HCT116 (cell line): ENCODE results near the gene ADARB2. TPM values are rescaled to one million over a fixed set of nuclear protein-coding genes. Genes with fewer than 3 reads are reported as not detected.

ENCODE experiments used
- ATAC-seq: fragments of 200-7000 bp; cut with Tn5 transposase; 2 replicates; pipeline ENCODE4 v1.9.1; 2020; ENCODE audit warnings: mild to moderate bottlenecking, moderate library complexity
- BruUV-seq: library from RNA; stranded (reverse); fragments of 400-500 nt; replicated peaks from 2 replicates; lab custom pipeline; 2021; lab: Mats Ljungman, UMichigan
- CTCF ChIA-PET: fragments of 300-600 bp; sonication (Branson Sonifier 250); formaldehyde crosslinking; loops from one replicate; lab custom pipeline; 2021; ENCODE audit warnings: antibody characterized with exemption; lab: Charles Lee
- POLR2A ChIA-PET: fragments of 300-600, 350-600 bp; sonication (Branson Sonifier 250); formaldehyde crosslinking; loops from one replicate; lab custom pipeline; 2021; ENCODE audit warnings: antibody characterized with exemption; lab: Charles Lee
- RAD21 ChIA-PET, 2 experiments: fragments of 300-600 bp; sonication (Branson Sonifier 250); formaldehyde crosslinking; loops; one replicate each; lab custom pipeline; 2023; ENCODE audit warnings: low total read pairs in 2 of 2; ENCODE audit not compliant: uncharacterized antibody in 2 of 2, unreplicated experiment in 2 of 2, low non-redundant PET in 1 of 2; lab: Charles Lee
- DNase-seq: peaks from one replicate; pipeline ENCODE4 v3.0.0-alpha.2; 2010; ENCODE audit warnings: low read depth, low spot score
- H2AFZ ChIP-seq: fragments of 200-600 bp; shearing (Covaris generic), sonication (generic); 2 replicates; pipeline ENCODE4 v1.6.1; 2017; ENCODE audit warnings: low read depth, mixed run types, mixed read lengths, antibody characterized with exemption, low read length; ENCODE audit not compliant: poor library complexity, severe bottlenecking
- H3K27ac ChIP-seq: 2 replicates; pipeline ENCODE4 v1.5.1; 2012; ENCODE audit warnings: low read depth, low read length
- H3K27me3 ChIP-seq: fragments of 200-600 bp; sonication (generic); 2 replicates; pipeline ENCODE4 v1.6.1; 2016; ENCODE audit warnings: mixed run types, low read length, mixed read lengths; ENCODE audit not compliant: insufficient read depth
- H3K36me3 ChIP-seq, 2 experiments: fragments of 200-500 bp in 1 of 2; fragments of 200-600 bp in 1 of 2; sonication (Bioruptor generic) in 1 of 2; sonication (generic) in 1 of 2; 2 replicates each; pipeline versions ENCODE4 v1.5.1 to v1.6.1; 2014 to 2016; ENCODE audit warnings: low read length in 2 of 2, inconsistent platforms in 1 of 2, mixed read lengths in 1 of 2, mixed run types in 1 of 2; ENCODE audit not compliant: insufficient read depth in 2 of 2, control insufficient read depth in 1 of 2
- H3K4me1 ChIP-seq, 2 experiments: fragments of 200-600 bp in 1 of 2; sonication (generic) in 1 of 2; 2 replicates each; pipeline versions ENCODE4 v1.5.1 to v1.6.1; 2012 to 2017; ENCODE audit warnings: low read length in 2 of 2, inconsistent platforms in 1 of 2, mild to moderate bottlenecking in 1 of 2, mixed read lengths in 1 of 2, mixed run types in 1 of 2, moderate library complexity in 1 of 2; ENCODE audit not compliant: insufficient read depth in 2 of 2, control insufficient read depth in 1 of 2
- H3K4me2 ChIP-seq: fragments of 200-600 bp; sonication (generic); 2 replicates; pipeline ENCODE4 v1.6.1; 2017; ENCODE audit warnings: mixed run types, low read length, mixed read lengths
- H3K4me3 ChIP-seq, 2 experiments: fragments of 200-600 bp in 1 of 2; sonication (generic) in 1 of 2; replicated peaks in 1 of 2; 2 replicates each; pipeline ENCODE4 v1.5.1; 2011 to 2016; ENCODE audit warnings: low read length in 2 of 2, control low read depth in 1 of 2, low read depth in 1 of 2, mild to moderate bottlenecking in 1 of 2, mixed read lengths in 1 of 2, mixed run types in 1 of 2
- H3K79me2 ChIP-seq: fragments of 200-600 bp; sonication (generic); 2 replicates; pipeline ENCODE4 v1.6.1; 2017; ENCODE audit warnings: mild to moderate bottlenecking, mixed run types, low read length, moderate library complexity, mixed read lengths; ENCODE audit not compliant: insufficient read depth
- H3K9ac ChIP-seq: fragments of 200-600 bp; sonication (generic); 2 replicates; pipeline ENCODE4 v1.6.1; 2016; ENCODE audit warnings: low read length, mixed read lengths
- H3K9me2 ChIP-seq: fragments of 200-600 bp; sonication (generic), shearing (Covaris generic); 2 replicates; pipeline ENCODE4 v1.6.1; 2017; ENCODE audit warnings: mixed run types, mild to moderate bottlenecking, moderate library complexity; ENCODE audit not compliant: insufficient read depth
- H3K9me3 ChIP-seq, 2 experiments: fragments of 200-500 bp in 1 of 2; fragments of 200-600 bp in 1 of 2; sonication (Bioruptor generic) in 1 of 2; sonication (generic) in 1 of 2; 2 replicates each; pipeline ENCODE4 v1.6.1; 2014 to 2017; ENCODE audit warnings: low read length in 2 of 2, mixed read lengths in 2 of 2, inconsistent platforms in 1 of 2, low read depth in 1 of 2, mild to moderate bottlenecking in 1 of 2, mixed run types in 1 of 2, moderate library complexity in 1 of 2; ENCODE audit not compliant: control insufficient read depth in 1 of 2, insufficient read depth in 1 of 2
- H4K20me1 ChIP-seq: fragments of 200-600 bp; sonication (generic), shearing (Covaris generic); 2 replicates; pipeline ENCODE4 v1.6.1; 2017; ENCODE audit warnings: mixed run types, mild to moderate bottlenecking, moderate library complexity; ENCODE audit not compliant: insufficient read depth
- CBX3 ChIP-seq: IDR thresholded peaks from 2 replicates; pipeline ENCODE4 v1.6.1; 2012; ENCODE audit warnings: low read depth
- EZH2 ChIP-seq: fragments of 200-600 bp; sonication (generic); IDR thresholded peaks from 2 replicates; pipeline ENCODE4 v1.6.1; 2017; ENCODE audit warnings: antibody characterized with exemption, mixed run types
- EZH2phosphoT487 ChIP-seq: fragments of 200-600 bp; IDR thresholded peaks from 2 replicates; pipeline ENCODE4 v1.6.1; 2018; ENCODE audit warnings: antibody characterized with exemption, borderline replicate concordance
- TCF7L2 ChIP-seq: IDR thresholded peaks from 2 replicates; pipeline ENCODE4 v1.7.0; 2011; ENCODE audit warnings: borderline replicate concordance, inconsistent platforms; ENCODE audit not compliant: insufficient read depth, insufficient read length; ENCODE audit errors: extremely low read depth
- ZFX ChIP-seq: fragments of 450-650 bp; IDR thresholded peaks from 2 replicates; pipeline ENCODE4 v1.6.1; 2017
- intact Hi-C: fragments of 100-400 bp; cut with micrococcal nuclease; formaldehyde crosslinking; loops from 2 replicates; pipeline ENCODE4 v1.10.0; 2022
- total RNA-seq: library from RNA; stranded (reverse); gene quantifications from one replicate; pipeline ENCODE4 v1.2.1, GENCODE V29; 2021; ENCODE audit not compliant: unreplicated experiment
- TF ChIP-seq, protein P1 (sequence below): IDR thresholded peaks from 2 replicates; pipeline ENCODE4 v1.6.1; 2011; ENCODE audit warnings: mild to moderate bottlenecking, low read length, moderate library complexity; ENCODE audit not compliant: insufficient replicate concordance; ENCODE audit errors: extremely low read depth
- TF ChIP-seq, protein P2 (sequence below), 3 experiments: fragments of 200-600 bp in 1 of 3; sonication (generic) in 1 of 3; IDR thresholded peaks in 2 of 3; conservative IDR thresholded peaks in 1 of 3; 2 replicates each; pipeline ENCODE4 v1.5.1; 2012 to 2017; ENCODE audit warnings: low read depth in 2 of 3, low read length in 2 of 3, antibody characterized with exemption in 1 of 3, borderline replicate concordance in 1 of 3, control low read depth in 1 of 3, mild to moderate bottlenecking in 1 of 3, mixed read lengths in 1 of 3, mixed run types in 1 of 3, moderate library complexity in 1 of 3; ENCODE audit not compliant: insufficient read depth in 1 of 3

ADARB2 gene
- total RNA-seq, 1 experiment from 2014 or later, result not detected

DNA sequence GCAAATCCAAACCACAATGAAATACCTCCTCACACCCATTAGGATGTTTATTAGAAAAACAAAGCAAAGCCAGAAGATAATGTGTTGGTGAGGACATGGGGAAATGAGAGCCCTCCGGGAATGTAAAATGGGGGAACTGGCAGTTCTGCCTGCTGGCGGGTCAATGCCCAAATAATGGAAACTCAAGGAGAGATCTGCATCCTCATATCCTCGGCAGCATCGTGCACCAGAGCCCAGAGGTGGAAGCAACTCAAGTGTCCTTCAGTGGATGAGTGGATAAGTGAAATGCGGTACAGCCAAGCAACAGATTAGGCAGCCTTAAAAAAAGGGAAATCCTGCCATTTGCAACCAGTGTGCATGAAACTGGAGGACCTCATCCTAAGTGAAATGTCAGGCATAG is 356.0 kb downstream of the ADARB2 start:
- intact Hi-C loops, result no loop called here
- no peak for DNase-seq
- CTCF ChIA-PET, result interaction anchor here (1.8 kb wide), 1 partner anchor 13 kb away, joined by 8 read pairs; no protein-coding TSS in a partner anchor

More for the DNA sequence above, 356.0 kb downstream of the ADARB2 start:
- ATAC-seq, result no peak
- BruUV-seq, result no TSS peak
- TF ChIP-seq, protein P1, sequence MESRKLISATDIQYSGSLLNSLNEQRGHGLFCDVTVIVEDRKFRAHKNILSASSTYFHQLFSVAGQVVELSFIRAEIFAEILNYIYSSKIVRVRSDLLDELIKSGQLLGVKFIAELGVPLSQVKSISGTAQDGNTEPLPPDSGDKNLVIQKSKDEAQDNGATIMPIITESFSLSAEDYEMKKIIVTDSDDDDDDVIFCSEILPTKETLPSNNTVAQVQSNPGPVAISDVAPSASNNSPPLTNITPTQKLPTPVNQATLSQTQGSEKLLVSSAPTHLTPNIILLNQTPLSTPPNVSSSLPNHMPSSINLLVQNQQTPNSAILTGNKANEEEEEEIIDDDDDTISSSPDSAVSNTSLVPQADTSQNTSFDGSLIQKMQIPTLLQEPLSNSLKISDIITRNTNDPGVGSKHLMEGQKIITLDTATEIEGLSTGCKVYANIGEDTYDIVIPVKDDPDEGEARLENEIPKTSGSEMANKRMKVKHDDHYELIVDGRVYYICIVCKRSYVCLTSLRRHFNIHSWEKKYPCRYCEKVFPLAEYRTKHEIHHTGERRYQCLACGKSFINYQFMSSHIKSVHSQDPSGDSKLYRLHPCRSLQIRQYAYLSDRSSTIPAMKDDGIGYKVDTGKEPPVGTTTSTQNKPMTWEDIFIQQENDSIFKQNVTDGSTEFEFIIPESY, result no peak
- TF ChIP-seq, protein P2, sequence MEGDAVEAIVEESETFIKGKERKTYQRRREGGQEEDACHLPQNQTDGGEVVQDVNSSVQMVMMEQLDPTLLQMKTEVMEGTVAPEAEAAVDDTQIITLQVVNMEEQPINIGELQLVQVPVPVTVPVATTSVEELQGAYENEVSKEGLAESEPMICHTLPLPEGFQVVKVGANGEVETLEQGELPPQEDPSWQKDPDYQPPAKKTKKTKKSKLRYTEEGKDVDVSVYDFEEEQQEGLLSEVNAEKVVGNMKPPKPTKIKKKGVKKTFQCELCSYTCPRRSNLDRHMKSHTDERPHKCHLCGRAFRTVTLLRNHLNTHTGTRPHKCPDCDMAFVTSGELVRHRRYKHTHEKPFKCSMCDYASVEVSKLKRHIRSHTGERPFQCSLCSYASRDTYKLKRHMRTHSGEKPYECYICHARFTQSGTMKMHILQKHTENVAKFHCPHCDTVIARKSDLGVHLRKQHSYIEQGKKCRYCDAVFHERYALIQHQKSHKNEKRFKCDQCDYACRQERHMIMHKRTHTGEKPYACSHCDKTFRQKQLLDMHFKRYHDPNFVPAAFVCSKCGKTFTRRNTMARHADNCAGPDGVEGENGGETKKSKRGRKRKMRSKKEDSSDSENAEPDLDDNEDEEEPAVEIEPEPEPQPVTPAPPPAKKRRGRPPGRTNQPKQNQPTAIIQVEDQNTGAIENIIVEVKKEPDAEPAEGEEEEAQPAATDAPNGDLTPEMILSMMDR (IDR thresholded peaks at IDR 0.05 in 2 of 3, conservative IDR thresholded peaks at IDR 0.05 in 1 of 3; ENCODE audit: borderline replicate concordance in 1 of 3, insufficient read depth in 1 of 3, low read depth in 2 of 3, low read length in 2 of 3), result no peak
- TF ChIP-seq ZFX (no peak), TCF7L2 (no peak), EZH2phosphoT487 (no peak), EZH2 (no peak), CBX3 (no peak)
- Histone ChIP-seq H3K27ac (no peak overlapping the region), H3K79me2 (no peaks in the 10 kb centered on the region), H2AFZ (no peak overlapping the region), H3K27me3 (peaks cover 71% of the 10 kb centered on the region), H4K20me1 (no peaks in the 10 kb centered on the region), H3K4me3 (no peak overlapping the region), H3K36me3 (no peaks in the 10 kb centered on the region), H3K4me2 (no peak overlapping the region), H3K4me1 (no peaks in the 10 kb centered on the region), H3K9me3 (no peaks in the 10 kb centered on the region), H3K9me2 (no peaks in the 10 kb centered on the region), H3K9ac (no peak overlapping the region)
- POLR2A ChIA-PET, result no interaction called here
- RAD21 ChIA-PET, result no interaction called here
